ENCODE results near the gene GFRA1.

DNA sequence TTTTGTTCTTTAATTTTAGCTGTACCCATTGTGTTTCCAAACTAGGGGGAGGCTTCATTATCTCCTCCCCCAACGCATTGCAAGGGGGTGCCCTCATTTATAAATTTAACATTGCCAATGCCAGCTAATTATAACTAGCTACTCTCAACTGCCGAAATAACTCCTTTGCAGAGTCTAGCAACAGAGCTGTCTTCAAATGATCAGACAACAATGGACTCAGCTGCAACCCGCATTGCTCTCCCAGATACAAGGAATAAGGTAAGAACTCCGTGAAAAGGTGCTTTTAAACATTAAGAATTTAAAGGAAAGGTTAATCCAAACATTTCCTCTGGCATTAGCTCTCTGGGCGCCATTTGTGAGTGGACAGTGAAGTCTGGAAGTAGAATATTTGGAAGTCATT, 116.2 kb downstream of the GFRA1 start:
- TF ChIP-seq EP300 (IDR thresholded peaks at IDR 0.05): no peak
- no peak for TF ChIP-seq POLR2A (IDR thresholded peaks at IDR 0.05)
